GM19025 (cell line): ENCODE data around the gene PDK1.

Experiments used
- ATAC-seq: cut with Tn5 transposase; IDR thresholded peaks from one replicate; pipeline ENCODE4 v1.9.1; 2021; ENCODE audit warnings: mild to moderate bottlenecking, low read depth, moderate library complexity; ENCODE audit not compliant: unreplicated experiment

PDK1 gene

GRCh38 chr2:172635548-172635947 lies 79.7 kb downstream of the PDK1 start:
- ATAC-seq = no peak

GRCh38 chr2:172639256-172639655 lies 83.4 kb downstream of the PDK1 start:
- ATAC-seq = no peak

- no peak for ATAC-seq
Measured at GRCh38 chr2:172639823-172640222, 83.9 kb downstream of the PDK1 start.

- no peak for ATAC-seq
Measured at GRCh38 chr2:172640389-172640788, 84.5 kb downstream of the PDK1 start.

GRCh38 chr2:172642301-172643020 lies 86.6 kb downstream of the PDK1 start:
- no peak for ATAC-seq

GRCh38 chr2:172643142-172643541 lies 87.3 kb downstream of the PDK1 start:
- ATAC-seq = no peak

- ATAC-seq = no peak
Measured at GRCh38 chr2:172647439-172647838, 91.5 kb downstream of the PDK1 start.

- ATAC-seq = no peak
Measured at GRCh38 chr2:172655091-172655837, 99.4 kb downstream of the PDK1 start.

GRCh38 chr2:172655838-172656573 lies 100.1 kb downstream of the PDK1 start:
- no peak for ATAC-seq
